Mesothelial cell of epicardium (in vitro differentiated cells): ENCODE measurements around the gene SLC35G6. TPM values are rescaled to one million over a fixed set of nuclear protein-coding genes. Genes with fewer than 3 reads are reported as not detected.

Experiments
- DNase-seq, 2 experiments: peaks; one replicate each; pipeline ENCODE4 v3.0.0; 2021; ENCODE audit warnings: low spot score in 2 of 2; ENCODE audit not compliant: unreplicated experiment in 2 of 2
- H3K27ac Mint-ChIP-seq: 2 replicates; pipeline ENCODE4 v1.8.0; 2021; ENCODE audit warnings: mixed read lengths
- H3K27me3 Mint-ChIP-seq: 2 replicates; pipeline ENCODE4 v1.8.0; 2021; ENCODE audit warnings: low read depth, mixed read lengths
- H3K36me3 Mint-ChIP-seq: 2 replicates; pipeline ENCODE4 v1.8.0; 2021; ENCODE audit warnings: mixed read lengths
- H3K4me1 Mint-ChIP-seq: 2 replicates; pipeline ENCODE4 v1.8.0; 2021; ENCODE audit warnings: mixed read lengths
- H3K4me3 Mint-ChIP-seq: 2 replicates; pipeline ENCODE4 v1.8.0; 2021; ENCODE audit warnings: mild to moderate bottlenecking, moderate library complexity, mixed read lengths
- H3K9me3 Mint-ChIP-seq: 2 replicates; pipeline ENCODE4 v1.8.0; 2021; ENCODE audit warnings: mixed read lengths
- total RNA-seq: library from RNA; stranded (reverse); gene quantifications from 3 replicates; pipeline ENCODE4 v1.2.1, GENCODE V29; 2021
- TF ChIP-seq, protein P1 (sequence below): fragments of 200-600 bp; sonication (generic); IDR thresholded peaks from one replicate; pipeline ENCODE4 v1.5.0; 2021; ENCODE audit warnings: antibody characterized with exemption; ENCODE audit not compliant: unreplicated experiment

SLC35G6 gene
- total RNA-seq, 1 donor from 2014 or later = not detected

DNA sequence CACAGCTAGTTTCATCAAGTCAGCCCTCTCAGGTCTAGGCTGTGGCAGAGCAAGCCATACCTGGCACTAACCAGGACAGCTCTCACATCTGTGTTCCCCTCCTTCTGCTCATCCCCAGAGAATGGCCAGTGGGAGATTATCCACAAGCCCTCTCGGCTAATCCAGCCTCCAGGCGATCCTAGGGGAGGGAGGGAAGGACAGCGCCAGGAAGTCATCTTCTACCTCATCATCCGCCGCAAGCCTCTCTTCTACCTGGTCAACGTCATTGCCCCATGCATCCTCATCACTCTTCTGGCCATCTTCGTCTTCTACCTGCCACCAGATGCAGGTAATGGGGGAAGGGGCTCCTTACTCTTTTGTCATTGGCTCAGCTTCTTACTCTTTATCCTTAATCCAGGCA lies 32.8 kb upstream of the SLC35G6 start:
- Mint-ChIP-seq H3K4me1 (peaks cover 22% of the 10 kb centered on the region), H3K27me3 (peaks cover 21% of the 10 kb centered on the region), H3K9me3 (no peaks in the 10 kb centered on the region), H3K36me3 (peaks cover 11% of the 10 kb centered on the region), H3K27ac (no peak overlapping the region), H3K4me3 (no peak overlapping the region)
- TF ChIP-seq, protein P1, sequence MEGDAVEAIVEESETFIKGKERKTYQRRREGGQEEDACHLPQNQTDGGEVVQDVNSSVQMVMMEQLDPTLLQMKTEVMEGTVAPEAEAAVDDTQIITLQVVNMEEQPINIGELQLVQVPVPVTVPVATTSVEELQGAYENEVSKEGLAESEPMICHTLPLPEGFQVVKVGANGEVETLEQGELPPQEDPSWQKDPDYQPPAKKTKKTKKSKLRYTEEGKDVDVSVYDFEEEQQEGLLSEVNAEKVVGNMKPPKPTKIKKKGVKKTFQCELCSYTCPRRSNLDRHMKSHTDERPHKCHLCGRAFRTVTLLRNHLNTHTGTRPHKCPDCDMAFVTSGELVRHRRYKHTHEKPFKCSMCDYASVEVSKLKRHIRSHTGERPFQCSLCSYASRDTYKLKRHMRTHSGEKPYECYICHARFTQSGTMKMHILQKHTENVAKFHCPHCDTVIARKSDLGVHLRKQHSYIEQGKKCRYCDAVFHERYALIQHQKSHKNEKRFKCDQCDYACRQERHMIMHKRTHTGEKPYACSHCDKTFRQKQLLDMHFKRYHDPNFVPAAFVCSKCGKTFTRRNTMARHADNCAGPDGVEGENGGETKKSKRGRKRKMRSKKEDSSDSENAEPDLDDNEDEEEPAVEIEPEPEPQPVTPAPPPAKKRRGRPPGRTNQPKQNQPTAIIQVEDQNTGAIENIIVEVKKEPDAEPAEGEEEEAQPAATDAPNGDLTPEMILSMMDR = no peak
- DNase-seq = no peak

DNA sequence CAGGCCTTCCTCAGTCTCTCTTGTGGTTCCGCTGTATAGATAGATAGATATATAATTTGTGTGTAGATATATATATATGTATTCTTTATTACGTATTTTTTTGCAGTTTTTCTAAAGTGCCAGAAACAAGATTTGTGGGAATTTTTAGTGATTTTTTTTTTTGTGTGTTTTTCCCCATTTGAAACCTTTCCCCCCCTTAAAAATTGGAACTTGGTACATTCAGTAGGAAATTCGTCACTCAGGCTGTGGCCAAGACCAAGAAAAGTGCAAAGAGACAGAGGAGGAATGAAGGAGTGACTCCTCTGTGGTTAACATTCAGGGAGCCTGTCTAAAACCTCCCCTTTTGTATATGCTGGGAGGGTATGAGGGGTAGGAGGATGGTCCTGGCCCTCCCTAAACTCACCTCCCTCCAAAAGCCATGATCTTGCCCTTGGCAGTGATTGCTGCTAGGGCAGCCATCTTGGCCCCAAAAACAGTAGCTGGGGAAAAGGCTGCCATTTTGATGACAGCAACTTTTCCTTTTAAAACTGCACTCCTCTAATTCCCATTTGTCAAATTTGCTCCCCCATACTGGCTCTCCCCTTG lies 21.2 kb upstream of the SLC35G6 start:
- no peak for DNase-seq
- TF ChIP-seq, protein P1 = no peak
- Mint-ChIP-seq H3K27me3 (no peaks in the 10 kb centered on the region), H3K9me3 (no peaks in the 10 kb centered on the region), H3K4me3 (no peak overlapping the region), H3K27ac (peak overlapping the region; percentile 52), H3K4me1 (peaks cover 8% of the 10 kb centered on the region), H3K36me3 (peaks cover 13% of the 10 kb centered on the region)

DNA sequence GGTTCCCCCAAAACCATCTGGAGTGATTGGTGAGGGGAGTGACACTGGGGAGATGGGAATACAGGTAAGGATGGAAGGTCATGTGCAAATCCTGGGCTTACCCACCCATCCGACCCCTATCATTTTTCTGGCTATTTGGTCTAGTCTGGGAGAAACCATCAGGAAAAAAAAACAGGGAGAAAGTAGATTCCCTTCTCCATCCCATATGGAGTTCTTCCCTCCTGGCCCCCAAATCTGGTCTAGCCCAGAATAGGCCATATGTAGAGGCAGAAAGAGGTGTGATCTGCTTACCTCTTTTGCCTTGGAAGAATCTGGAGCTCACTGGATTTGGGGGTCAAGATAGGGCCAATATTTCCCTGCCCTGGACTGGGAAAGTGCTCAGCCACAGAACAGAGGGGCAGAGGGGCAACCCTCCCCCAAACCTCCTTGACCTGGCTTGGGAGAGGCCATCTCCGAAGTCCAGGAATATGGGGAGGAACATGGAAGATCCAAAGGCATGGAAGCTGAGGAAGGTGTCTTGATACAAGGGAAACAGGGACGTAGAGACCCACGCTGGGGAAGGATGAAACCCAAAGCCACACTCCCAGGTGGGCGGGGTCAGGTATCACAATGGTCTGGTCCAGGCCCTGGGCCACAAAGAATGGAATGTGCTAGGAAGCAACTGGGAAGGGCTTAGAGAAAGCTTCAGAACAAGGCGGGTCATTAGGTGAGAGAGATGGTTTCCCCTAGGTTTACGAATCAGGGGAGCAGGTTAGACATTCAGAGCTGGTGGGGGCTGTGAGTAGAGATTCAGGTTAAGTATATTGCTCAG lies 20.2 kb upstream of the SLC35G6 start:
- TF ChIP-seq, protein P1 = no peak
- Mint-ChIP-seq H3K27ac (no peak overlapping the region), H3K36me3 (peaks cover 15% of the 10 kb centered on the region), H3K9me3 (no peaks in the 10 kb centered on the region), H3K4me3 (no peak overlapping the region), H3K27me3 (no peaks in the 10 kb centered on the region), H3K4me1 (peaks cover 3% of the 10 kb centered on the region)
- no peak for DNase-seq

DNA sequence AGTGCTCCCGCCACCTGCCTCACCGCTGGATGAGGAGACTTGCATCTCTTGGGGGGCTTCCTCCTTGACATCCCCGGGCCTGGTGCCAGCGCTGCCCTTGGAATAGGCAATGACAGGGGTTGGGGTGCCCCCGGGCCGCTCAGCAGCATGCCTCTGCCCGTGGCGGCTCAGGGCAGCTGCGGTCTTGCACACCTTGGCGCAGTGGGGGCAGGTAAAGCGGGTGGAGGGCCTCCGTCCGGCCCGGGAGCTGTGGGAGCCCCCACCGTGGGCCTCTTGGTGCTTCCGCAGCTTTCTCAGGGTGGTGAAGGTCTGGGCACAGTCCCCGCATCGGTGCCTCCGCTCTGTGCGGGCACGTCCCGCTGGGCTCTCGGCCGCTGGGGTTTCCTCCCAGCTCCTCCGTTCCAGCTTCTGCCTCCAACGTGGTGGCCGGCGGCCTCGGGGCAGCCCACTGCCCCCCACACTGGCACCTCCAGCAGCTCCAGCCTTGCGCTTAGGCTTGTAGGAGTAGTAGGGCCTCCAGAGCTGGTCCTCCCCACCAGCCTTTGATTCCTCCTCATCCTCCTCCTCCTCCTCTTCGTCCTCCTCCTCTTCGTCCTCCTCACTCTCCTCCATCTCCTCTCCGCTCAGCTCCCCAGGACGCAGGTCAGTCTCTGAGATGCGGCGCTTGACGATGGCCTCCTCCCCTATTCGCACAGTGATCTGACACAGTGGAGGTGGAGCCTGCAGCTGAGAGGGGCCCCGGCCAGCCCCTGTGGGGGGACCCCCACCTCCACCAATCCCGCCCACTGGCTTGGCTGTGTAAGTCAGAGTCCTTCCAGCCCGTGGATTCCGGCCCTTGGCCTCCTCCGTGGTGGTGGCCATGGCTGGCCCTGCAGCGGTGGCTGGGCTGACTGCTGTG lies 18.5 kb upstream of the SLC35G6 start:
- no peak overlapping the region for H3K4me3 Mint-ChIP-seq
- H3K4me1 Mint-ChIP-seq = peaks cover 9% of the 10 kb centered on the region
- TF ChIP-seq, protein P1 = no peak
- DNase-seq = no peak
- H3K36me3 Mint-ChIP-seq = peaks cover 18% of the 10 kb centered on the region
- no peak overlapping the region for H3K27ac Mint-ChIP-seq
- no peaks in the 10 kb centered on the region for H3K27me3 Mint-ChIP-seq
- no peaks in the 10 kb centered on the region for H3K9me3 Mint-ChIP-seq

DNA sequence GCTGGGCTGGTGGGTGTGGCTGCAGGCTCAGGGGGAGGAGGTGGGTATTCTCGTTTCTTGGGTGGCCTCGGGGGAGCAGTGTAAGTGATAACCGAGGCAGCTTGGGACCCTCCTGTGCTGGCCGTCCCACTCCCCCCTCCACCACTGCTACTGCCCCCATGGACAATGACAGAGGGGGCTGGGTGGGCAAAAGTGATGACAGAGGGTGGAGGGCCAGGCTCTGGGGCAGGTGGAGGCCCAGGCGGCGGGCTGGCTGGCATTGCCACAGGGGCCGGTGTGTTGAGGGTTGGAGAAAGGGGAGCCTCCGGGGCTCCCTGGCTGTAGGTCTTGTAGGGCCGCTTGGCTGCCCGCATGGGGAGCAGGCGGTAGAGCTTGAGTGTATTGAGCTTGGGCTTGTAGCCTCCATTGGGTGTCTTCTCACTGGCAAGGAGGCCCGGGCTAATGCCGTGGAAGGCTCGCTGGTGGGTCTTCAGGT lies 17.8 kb upstream of the SLC35G6 start:
- no peak for DNase-seq
- Mint-ChIP-seq H3K9me3 (no peaks in the 10 kb centered on the region), H3K4me3 (no peak overlapping the region), H3K36me3 (peaks cover 20% of the 10 kb centered on the region), H3K27me3 (no peaks in the 10 kb centered on the region), H3K4me1 (peaks cover 9% of the 10 kb centered on the region), H3K27ac (no peak overlapping the region)
- TF ChIP-seq, protein P1 = no peak
